HG03439 (cell line): ENCODE measurements around the gene STX1B.
"Not testable (repeated sequence)": the region's sequence is repeated elsewhere in the genome, so short reads cannot be mapped to it uniquely, and the experiment has no call there.

Experiments
- ATAC-seq: cut with Tn5 transposase; IDR thresholded peaks from one replicate; pipeline ENCODE4 v1.9.1; 2021; ENCODE audit warnings: mild to moderate bottlenecking, moderate library complexity; ENCODE audit not compliant: unreplicated experiment

The STX1B gene

DNA sequence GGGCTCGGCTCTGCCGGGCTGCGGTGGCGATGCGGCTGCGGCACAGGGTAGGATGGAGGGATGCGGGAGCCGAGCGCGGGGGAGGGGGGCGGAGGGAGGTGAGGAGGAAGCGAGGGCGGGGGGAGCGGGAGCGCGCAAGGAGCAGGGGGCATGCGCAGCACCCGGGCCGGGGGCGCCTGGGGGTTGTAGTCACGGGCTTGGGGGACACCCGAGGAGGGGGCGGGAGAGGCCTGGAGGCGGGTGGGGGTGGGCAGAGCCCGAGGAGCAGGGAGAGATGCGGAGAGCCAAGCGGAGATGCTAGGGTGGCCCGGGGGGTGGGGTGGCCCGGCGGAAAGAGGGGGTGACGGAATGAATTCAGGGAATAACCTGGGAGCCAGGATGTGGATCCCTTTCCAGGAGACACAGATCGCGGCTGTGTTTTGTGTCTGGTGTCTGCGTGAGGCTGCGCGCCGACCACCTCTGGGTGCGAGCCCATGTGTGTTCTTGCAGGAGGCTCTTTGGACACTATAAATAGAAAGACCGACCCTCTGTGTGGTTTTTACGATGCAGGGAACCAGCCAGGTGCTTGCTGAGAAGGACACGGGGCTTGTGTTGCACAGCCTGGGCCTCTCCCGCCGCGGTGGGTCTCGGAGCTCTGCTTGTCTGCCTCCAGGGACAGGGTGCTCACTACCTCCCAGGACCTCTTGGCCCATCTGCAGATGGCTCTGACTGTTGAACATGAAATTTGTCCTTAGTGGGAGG is at the start of gene STX1B:
Gene STX1B (minus strand): TSS at position 54 of the 741 bp plus-strand sequence. CDS start 242 bp downstream, outside the sequence.
- no peak for ATAC-seq

DNA sequence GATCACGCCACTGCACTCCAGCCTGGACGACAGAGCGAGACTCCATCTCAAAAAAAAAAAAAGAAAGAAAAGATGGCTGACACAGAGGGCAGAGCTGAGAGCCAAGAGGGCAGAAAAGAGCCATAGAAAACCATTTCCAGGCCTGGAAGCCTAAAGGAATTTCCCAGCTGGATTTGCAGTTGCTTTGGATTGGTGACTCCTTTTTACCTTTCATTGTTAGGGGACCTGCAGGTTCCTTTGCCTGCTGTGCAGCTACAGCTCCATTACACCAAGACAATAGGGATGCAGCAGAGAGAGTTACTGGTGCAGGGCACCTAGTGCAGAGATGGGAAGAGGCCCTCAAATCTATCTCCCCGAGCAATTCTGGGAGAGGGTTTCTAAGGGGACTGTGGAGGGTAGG is 45.2 kb upstream of the STX1B start:
- ATAC-seq: no peak

DNA sequence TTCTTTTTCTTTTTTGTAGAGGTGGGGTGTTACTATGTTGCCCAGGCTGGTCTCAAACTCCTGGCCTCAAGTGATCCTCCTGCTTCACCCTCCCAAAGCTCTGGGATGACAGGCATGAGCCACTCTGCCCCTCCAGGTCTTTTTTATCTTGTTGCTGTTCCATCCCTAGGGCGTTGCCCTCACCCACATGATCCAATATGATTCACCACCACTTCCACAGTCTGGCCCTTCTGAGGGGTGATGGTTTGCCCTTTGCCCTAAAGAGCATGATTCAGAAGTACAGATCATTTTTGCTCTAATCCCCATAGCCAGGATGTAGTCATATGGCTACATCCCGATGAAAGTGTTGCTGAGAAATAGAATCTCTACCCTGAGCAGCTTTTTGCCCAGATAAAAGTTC is 41.7 kb upstream of the STX1B start:
- no peak for ATAC-seq

DNA sequence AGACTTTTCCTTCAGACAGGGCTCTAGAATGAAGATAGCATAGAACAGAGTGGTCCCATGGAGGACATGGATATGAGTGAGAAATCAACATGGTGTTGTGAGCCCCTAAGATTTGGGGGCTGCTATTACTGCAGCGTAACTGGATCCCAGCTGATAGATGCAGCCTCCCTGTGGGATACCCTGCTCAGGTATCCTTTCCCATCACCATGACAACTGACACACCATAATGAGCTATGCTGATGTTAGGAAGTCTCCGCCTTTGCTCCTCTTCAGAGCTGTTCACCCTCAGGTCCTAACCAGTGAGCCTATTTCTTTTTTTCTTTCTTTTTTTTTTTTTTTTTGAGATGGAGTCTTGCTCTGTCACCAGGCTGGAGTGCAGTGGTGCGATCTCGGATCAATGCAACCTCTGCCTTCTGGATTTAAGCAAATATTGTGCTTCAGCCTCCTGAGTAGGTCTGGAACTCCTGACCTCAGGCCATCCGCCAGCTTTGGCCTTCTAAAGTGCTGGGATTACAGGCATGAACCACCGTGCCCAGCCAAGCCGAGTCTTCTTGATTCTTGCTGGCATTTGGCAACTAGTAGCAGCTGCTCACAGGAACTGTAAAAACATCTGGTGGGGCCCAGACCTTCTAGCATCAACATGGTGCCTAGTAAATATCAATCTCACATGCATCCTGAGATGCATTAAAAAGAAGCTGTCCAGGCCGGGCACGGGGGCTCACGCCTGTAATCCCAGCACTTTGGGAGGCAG is 40.0 kb upstream of the STX1B start:
- ATAC-seq: no peak

DNA sequence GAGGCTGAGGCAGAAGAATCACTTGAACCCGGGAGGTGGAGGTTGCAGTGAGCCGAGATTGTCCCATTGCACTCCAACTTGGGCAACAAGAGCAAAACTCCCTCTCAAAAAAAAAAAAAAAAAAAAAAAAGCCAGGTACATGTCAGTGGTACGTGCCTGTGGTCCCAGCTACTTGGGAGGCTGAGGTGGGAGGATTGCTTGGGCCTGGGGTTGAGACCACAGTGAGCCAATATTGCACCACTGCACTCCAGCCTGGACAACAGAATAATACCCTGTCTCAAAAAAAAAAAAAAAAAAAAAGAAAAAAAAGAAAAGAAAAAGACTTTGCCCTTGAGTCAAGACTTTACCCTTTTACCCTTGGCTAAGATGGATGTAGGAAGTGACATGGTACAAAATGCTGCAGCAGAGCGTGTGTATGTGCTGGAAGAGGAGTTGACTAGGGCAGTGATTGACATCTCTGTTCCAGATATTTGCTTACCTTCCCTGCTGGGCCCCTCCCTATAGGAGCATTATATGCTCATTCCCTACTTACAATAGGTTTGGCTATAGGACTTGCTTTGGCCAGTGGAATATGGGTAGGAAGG is 33.6 kb upstream of the STX1B start:
- no peak for ATAC-seq

DNA sequence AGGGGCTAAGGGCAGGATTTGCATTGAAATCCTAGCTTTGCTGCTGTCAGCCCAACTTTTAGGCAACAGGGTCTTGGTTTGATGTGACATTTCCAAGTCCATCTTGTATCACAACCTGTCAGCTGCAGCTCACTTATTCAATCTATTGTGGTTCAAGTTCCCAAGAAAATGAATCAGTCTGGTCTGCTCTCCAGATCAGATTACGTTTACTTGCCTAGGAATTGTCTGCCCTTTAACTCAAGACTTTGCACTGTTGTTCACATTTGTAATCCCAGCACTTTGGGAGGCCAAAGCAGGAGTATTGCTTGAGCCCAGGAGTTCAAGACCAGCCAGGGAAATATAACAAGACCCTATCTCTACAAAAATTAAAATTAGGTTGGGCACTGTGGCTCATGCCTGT is 32.9 kb upstream of the STX1B start:
- ATAC-seq: no peak

DNA sequence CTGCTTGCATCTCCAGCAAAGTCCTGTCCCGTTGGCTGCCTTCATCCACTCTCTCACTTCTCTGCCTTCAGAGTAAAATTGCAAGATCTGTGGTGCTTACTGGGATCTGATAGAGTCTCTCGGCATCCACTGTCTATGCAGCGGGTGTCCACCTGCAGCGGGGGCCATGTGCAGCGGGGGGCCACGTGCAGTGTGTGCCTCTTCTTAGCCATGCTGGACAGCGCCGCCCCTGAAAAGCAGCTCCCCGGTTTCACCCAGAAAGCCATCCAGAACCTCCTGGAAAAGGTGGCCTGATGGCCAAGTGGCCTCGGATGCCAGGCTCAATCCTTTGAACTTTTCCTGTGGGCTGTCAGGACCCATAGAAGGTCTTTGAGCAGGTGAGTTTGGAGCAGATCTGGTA is 32.4 kb upstream of the STX1B start:
- no peak for ATAC-seq

DNA sequence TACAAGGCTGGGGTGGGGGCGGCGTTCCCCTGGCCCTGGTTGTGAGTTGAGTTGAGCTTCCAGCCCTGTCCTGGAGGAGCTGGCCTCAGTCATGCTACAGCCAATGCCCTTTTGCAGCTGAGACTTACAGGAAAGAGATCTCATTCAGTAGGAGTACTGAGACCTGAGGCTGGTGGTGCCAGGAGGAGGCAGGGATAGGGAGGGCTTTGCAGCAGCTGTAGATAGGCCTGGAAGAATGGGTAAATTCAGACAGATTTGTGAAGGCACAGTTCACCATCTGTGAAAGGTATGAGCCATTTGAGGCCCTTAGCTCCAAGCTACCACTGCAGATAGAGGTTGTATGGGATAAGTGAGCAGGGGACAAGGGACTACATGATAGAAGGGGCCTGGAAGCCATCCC is 28.6 kb upstream of the STX1B start:
- ATAC-seq: no peak

DNA sequence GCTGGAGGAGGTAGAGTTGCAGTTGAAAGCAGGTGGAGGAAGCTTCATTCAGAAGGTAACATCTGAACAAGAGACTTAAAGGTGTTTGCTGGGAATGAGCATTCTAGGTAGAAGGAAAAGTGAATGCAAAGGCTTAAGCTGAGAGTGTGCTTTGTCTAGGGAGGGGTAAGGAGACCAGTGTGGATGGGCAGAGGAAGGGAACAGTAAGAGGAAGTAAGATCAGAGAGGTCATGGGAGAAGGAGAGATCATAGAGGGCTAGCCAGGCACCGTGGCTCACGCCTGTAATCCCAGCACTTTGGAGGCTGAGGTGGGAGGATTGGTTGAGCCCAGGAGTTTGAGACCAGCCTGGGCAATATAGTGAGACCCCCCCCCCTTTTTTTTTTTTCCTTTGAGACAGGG is 26.3 kb upstream of the STX1B start:
- ATAC-seq: no peak

DNA sequence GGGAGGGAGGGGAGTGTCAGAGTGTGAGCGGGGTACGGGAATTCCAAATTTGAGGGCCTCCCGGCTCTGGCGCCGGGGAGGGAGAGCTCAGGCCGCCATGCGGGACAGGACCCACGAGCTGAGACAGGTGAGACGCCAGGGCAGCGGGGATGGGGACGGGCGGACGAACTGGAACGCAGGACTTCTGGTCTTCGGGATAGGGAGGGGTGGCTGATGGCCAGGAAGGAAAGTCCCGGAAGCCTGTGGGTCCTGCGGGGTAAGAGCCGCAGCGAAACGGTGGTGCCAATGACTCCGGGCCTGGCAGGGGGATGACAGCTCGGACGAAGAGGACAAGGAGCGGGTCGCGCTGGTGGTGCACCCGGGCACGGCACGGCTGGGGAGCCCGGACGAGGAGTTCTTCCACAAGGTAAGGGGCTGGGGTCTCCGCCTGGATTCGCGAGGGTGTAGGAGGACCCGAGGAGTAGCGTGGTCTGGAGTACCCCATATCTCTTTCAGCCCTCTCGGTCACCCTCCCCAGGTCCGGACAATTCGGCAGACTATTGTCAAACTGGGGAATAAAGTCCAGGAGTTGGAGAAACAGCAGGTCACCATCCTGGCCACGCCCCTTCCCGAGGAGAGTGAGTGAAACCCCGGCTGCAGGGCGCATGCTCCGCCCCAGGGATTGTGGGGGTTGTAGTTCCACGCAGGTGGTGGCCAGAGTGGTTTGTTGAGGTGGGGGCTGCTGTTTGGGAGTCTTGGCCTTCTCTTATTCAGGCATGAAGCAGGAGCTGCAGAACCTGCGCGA is 23.5 kb upstream of the STX1B start:
- peak; percentile 41 for ATAC-seq

DNA sequence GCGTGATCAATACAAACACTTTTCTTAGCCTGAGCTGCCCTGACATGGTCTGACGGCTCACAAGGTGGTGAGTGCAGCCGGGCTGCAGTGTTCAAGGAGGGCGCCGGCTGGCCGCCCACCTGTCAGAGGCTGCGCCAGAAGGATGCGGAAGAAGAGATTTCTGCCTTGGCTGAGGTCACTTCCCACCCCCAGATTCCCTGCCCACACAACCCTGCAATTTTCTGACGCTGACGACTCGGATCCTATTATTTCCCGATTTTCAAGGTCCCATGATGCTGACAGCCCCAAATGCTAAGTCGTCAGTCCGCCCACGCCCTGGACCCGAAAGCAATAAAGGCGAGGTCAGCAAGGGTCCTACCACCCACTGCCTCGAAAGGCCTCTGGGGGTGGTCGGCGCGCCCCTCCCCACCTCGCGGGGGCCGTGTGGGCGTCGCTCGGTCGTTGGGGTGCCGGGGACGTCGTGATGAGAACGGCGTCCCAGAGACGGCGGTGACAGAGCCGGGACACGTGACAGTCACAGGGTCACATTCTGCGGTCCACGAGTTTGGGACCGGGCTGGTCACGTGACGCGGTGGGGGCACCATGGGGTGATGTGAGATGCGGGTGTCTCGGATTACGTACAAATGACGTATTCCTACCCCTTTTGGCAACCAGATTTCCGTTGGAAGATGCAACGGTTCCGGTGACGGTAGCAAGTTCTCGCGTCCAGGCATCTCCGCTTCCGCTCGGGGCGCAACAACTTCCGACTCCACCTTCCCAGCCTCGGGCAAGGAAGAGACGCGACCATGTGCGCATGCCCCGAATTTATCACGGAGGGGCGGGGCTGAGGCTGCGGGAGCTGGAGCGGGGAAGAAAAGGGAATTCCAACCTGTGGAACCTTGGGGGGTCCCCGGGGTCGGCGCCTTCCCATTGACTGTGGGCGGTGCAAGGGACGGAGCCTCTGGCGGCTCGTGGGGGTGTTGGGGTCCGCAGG is 22.6 kb upstream of the STX1B start, which contains the start of gene STX4:
Gene STX4 (plus strand): TSS at position 823 of the 973 bp plus-strand sequence. CDS start 248 bp downstream, outside the sequence.
- peak; percentile 76 for ATAC-seq

DNA sequence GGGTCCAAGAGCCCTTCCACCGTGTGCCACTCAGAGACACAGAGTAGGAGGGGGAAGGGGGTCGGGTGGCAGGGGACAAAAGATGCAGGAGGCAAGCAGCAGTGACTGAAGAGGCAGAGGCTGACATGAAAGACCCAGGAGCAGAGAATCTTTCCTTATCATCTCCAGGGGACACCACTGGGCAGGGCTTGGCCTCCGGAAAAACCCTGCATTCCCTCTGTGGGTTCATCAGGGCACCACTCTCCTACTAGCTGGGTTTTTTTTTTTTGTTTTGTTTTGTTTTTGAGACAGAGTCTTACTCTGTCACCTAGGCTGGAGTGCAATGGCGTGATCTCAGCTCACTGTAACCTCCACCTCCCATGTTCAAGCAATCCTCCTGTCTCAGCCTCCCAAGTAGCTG is 20.8 kb upstream of the STX1B start:
- ATAC-seq: no peak

DNA sequence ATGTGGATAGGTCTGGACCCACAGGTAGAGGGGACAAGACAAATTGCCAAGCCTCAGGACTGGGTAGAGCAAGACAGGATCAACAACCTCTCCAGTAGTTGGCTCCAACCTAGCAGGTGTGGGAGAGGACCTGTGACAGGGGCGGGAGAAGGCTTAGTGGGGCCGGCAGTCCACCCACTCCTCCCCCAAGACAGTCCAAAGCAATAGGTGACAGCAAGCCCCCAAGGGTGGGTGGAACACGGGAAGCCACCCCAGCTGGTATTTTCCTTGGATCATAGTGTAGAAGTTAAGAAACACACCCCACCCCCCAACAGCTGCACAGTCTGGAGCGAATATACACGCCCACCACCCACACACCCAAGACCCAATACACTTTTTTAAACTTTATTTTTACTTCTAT is 18.8 kb upstream of the STX1B start:
- ATAC-seq: no peak

DNA sequence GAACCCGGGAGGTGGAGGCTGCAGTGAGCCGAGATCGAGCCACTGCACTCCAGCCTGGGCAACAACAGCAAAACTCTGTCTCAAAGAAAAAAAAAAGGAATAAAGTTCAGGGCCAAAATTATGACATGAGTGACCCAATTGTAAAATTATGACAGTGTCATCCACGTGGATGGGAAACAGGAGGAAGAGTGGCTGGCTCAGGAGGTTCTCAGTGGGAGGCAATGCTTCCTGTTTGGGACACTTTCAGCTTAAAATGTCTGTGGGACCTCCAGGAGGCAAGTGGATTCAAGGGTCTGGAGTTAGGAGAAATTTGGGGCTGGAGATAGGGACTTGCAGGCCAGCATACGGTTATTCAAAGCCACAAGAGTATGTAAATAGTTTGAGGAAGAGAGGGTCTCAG is 14.9 kb upstream of the STX1B start:
- no peak for ATAC-seq

DNA sequence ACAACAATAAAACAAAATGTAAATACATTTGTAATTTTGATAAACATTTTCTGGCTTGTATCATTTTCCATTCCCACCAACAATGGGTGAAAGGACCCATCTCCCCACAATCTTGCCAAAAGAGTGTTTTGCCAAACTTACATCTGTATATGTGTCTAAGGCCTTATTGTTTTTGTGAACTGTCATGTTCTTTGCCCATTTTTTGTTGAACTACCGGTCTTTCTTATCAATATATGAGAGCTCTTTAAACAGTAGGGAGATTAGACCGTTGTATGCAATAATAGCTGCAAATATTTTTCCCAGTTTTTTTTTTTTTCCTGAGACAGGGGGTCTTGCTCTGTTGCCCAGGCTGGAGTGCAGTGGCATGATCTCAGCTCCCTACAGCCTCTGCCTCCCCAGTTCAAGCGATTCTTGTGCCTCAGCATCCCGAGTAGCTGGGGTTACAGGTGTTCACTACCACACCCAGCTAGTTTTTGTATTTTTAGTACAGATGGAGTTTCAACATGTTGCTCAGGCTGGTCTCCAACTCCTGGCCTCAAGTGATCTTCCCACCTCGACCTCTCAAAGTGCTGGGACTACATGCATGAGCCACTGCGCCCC is 13.3 kb upstream of the STX1B start:
- ATAC-seq: no peak

DNA sequence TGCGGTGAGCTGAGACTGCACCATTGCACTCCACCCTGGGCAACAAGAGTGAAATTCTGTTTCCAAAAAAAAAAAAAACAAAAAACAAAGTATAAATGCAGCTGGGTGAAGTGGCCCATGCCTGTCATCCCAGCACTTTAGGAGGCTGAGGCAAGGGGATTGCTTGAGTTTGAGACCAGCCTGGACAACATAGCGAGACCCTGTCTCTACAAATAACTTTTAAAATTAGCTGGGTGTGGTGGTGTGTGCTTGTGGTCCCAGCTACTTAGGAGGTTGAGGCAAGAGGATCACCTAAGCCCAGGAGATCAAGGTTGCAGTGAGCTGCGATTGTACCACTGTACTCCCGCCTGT is 12.8 kb upstream of the STX1B start:
- ATAC-seq: no peak

DNA sequence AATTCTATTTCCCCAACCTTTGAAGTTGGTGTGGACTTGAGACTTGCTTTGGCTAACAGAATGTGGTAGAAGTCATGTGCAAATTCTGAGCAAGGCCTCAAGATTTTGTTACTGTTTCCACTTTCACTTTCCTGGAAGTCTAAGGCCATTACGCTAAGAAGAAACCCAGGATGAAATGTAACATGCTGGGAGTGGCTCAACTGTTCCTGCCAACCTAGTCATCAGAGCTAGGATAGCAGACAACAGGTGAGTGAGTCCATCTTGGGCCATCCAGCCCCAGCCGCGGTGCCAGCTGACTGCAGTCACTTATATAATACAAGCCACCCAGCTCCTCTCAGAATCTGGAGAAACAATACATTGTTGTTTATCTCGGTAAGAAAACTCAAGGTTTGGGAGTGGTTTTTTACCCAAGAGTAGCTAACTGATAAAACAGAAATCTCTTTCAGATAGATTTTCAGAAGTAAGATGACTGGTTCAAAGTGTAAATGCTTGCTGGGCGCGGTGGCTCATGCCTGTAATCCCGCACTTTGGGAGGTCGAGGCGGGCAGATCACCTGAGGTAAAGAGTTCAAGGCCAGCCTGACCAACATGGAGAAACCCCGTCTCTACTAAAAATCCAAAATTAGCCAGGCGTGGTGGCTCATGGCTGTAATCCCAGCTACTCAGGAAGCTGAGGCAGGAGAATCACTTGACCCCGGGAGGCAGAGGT is 12.3 kb upstream of the STX1B start:
- ATAC-seq: no peak

DNA sequence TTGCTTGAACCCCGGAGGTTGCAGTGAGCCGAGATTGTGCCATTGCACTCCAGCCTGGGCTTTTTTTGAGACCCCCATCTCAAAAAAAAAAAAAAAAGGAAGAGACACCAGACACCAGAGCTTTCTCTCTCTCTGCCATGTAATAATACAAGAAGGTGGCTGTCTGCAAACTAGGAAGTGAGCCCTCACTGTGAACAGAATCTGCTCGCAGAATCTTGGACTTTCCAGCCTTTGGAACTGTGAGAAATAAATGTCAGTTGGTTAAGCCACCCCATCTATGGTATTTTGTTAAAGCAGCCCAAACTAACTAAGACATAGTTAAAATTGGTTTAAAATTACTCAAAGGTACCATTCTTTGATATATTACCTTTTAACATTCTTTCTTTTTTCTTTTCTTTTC is 10.1 kb upstream of the STX1B start:
- no peak for ATAC-seq

DNA sequence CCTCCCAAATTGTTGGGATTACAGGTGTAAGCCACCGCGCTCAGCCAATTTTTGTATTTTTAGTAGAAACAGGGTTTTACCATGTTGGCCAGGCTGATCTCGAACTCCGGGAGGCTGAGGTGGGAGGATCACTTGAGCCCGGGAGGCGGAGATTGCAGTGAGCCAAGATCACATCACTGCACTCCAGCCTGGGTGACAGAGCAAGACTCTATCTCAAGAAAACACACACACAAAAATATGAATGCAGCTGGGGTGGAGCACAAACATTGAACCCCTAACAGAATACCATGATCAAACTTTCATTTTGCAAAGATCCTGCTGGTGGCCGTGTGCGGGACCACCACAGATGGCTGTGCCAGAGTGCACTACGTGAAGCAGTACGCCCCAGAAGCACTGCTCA is 7.3 kb upstream of the STX1B start:
- not testable (repeated sequence) for ATAC-seq
